K562 (cell line): ENCODE results near the gene YES1. TPM values are rescaled to one million over a fixed set of nuclear protein-coding genes. Genes with fewer than 3 reads are reported as not detected.

ENCODE experiments used
- MBD2 ChIP-seq: sonication (generic); IDR thresholded peaks from 2 replicates; pipeline ENCODE4 v1.6.1; 2016; ENCODE audit warnings: low read depth, borderline replicate concordance
- PURB ChIP-seq: sonication (generic); formaldehyde crosslinking; IDR thresholded peaks from 2 replicates; pipeline ENCODE4 v1.9.0; 2021; ENCODE audit warnings: low read depth, mild to moderate bottlenecking, missing genetic modification reagents
- SMAD3 ChIP-seq: fragments of 450-650 bp; formaldehyde crosslinking; conservative IDR thresholded peaks from 2 replicates; pipeline ENCODE4 v1.4.0; 2020; ENCODE audit warnings: mild to moderate bottlenecking
- polyA plus RNA-seq, 8 experiments: library from polyadenylated mRNA; depleted of rRNA in 4 of 8; stranded (reverse) in 5 of 8; unstranded in 3 of 8; fragments of >200 nt; fragmentation: Nextera tagmentation in 2 of 8; fragmentation: Illumina TruSeq in 1 of 8; extraction: Ambion mirVana in 2 of 8; extraction: Trizol in 1 of 8; gene quantifications; 2 replicates each; pipeline versions ENCODE4 v1.2.1 to v1.2.3, GENCODE V29; 2011 to 2014; ENCODE audit warnings: inconsistent platforms in 1 of 8, missing spikeins in 1 of 8
- total RNA-seq, 7 experiments: library from RNA; depleted of rRNA in 6 of 7; stranded (reverse); fragments of >200 nt in 6 of 7; fragmentation: Illumina TruSeq in 2 of 7; extraction: Trizol in 2 of 7; gene quantifications; 2 replicates each; pipeline versions ENCODE4 v1.2.1 to v1.2.3, GENCODE V29; 2011 to 2021; ENCODE audit warnings: low replicate concordance in 1 of 7
- TF ChIP-seq, protein P1 (sequence below), 2 experiments: IDR thresholded peaks; 2 replicates each; pipeline ENCODE4 v1.6.1; 2012; ENCODE audit warnings: improper control_type of control experiment in 2 of 2, low read depth in 2 of 2, low read length in 2 of 2, borderline replicate concordance in 1 of 2
- TF ChIP-seq, protein P2 (sequence below), 2 experiments: fragments of 450-650 bp; IDR thresholded peaks; 2 replicates each; pipeline ENCODE4 v1.6.1; 2016
- TF ChIP-seq, protein P3 (sequence below), 2 experiments: fragments of 450-650 bp in 1 of 2; sonication (generic) in 1 of 2; formaldehyde crosslinking in 1 of 2; IDR thresholded peaks; 2 replicates each; pipeline versions ENCODE4 v1.7.1 to v1.9.0; 2016 to 2022; ENCODE audit warnings: inconsistent platforms in 1 of 2, mild to moderate bottlenecking in 1 of 2, missing genetic modification reagents in 1 of 2

YES1 gene
- total and polyA plus RNA-seq, 9 of the 15 experiments (the other 6 are each of a cell fraction or from before 2014, with no cell fraction given) = 37.2 to 115 (median 77.7) TPM

DNA sequence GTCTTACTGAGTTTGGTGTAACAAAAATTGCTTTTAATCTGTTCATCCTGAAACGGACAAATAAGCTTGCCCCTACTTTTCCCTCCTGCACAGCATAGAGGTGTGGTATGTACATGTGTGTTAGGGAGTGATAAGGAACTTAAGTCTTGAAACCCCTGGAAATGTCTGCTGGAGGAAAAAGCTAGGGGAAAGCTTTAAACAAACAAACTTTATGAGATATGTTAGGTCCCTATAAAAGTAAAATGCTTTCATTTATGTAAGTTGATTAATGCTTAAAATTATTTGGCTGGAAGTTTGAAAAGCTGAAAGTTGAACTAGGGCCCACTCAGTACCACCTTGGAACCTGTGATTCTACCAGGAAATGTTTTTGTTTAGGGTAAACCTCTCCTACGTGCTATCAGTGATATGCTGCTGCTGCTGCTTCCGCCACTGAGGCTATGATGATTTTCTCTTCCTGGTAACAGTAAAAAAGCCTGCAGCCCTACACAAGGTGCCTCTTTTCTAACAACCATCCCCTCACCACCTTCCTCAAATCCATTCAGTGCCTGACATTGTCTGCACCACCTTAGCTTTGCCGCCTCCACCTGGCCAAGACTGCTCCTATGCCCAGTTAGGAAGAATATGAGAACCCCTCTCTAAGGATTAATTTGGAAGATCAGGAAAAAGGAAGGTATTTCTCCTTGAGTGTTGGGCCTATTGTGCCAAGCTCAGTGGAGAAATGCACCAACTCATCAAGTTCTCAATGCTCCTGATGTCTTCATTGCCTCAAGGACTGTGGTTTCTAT, 2.5 kb upstream of the YES1 start (continued):
- TF ChIP-seq, protein P1, sequence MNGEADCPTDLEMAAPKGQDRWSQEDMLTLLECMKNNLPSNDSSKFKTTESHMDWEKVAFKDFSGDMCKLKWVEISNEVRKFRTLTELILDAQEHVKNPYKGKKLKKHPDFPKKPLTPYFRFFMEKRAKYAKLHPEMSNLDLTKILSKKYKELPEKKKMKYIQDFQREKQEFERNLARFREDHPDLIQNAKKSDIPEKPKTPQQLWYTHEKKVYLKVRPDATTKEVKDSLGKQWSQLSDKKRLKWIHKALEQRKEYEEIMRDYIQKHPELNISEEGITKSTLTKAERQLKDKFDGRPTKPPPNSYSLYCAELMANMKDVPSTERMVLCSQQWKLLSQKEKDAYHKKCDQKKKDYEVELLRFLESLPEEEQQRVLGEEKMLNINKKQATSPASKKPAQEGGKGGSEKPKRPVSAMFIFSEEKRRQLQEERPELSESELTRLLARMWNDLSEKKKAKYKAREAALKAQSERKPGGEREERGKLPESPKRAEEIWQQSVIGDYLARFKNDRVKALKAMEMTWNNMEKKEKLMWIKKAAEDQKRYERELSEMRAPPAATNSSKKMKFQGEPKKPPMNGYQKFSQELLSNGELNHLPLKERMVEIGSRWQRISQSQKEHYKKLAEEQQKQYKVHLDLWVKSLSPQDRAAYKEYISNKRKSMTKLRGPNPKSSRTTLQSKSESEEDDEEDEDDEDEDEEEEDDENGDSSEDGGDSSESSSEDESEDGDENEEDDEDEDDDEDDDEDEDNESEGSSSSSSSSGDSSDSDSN (IDR thresholded peaks at IDR 0.05; ENCODE audit: borderline replicate concordance in 1 of 2, low read depth in 2 of 2, low read length in 2 of 2) = 0 out of 4 replicates have a peak, but pooled peaks of 1 of the 2 experiments have one; percentile 36
- TF ChIP-seq PURB (CRISPR knock-in tag) (no peak), MBD2 (no peak), SMAD3 (no peak)
- TF ChIP-seq, protein P2, sequence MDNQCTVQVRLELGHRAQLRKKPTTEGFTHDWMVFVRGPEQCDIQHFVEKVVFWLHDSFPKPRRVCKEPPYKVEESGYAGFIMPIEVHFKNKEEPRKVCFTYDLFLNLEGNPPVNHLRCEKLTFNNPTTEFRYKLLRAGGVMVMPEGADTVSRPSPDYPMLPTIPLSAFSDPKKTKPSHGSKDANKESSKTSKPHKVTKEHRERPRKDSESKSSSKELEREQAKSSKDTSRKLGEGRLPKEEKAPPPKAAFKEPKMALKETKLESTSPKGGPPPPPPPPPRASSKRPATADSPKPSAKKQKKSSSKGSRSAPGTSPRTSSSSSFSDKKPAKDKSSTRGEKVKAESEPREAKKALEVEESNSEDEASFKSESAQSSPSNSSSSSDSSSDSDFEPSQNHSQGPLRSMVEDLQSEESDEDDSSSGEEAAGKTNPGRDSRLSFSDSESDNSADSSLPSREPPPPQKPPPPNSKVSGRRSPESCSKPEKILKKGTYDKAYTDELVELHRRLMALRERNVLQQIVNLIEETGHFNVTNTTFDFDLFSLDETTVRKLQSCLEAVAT (IDR thresholded peaks at IDR 0.05) = 0 out of 4 replicates have a peak, but pooled peaks of 1 of the 2 experiments have one; percentile 40
- TF ChIP-seq, protein P3, sequence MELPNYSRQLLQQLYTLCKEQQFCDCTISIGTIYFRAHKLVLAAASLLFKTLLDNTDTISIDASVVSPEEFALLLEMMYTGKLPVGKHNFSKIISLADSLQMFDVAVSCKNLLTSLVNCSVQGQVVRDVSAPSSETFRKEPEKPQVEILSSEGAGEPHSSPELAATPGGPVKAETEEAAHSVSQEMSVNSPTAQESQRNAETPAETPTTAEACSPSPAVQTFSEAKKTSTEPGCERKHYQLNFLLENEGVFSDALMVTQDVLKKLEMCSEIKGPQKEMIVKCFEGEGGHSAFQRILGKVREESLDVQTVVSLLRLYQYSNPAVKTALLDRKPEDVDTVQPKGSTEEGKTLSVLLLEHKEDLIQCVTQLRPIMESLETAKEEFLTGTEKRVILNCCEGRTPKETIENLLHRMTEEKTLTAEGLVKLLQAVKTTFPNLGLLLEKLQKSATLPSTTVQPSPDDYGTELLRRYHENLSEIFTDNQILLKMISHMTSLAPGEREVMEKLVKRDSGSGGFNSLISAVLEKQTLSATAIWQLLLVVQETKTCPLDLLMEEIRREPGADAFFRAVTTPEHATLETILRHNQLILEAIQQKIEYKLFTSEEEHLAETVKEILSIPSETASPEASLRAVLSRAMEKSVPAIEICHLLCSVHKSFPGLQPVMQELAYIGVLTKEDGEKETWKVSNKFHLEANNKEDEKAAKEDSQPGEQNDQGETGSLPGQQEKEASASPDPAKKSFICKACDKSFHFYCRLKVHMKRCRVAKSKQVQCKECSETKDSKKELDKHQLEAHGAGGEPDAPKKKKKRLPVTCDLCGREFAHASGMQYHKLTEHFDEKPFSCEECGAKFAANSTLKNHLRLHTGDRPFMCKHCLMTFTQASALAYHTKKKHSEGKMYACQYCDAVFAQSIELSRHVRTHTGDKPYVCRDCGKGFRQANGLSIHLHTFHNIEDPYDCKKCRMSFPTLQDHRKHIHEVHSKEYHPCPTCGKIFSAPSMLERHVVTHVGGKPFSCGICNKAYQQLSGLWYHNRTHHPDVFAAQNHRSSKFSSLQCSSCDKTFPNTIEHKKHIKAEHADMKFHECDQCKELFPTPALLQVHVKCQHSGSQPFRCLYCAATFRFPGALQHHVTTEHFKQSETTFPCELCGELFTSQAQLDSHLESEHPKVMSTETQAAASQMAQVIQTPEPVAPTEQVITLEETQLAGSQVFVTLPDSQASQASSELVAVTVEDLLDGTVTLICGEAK (IDR thresholded peaks at IDR 0.05) = peak; percentile 79
- TF ChIP-seq, protein P3 (CRISPR knock-in tag; IDR thresholded peaks at IDR 0.05) = no peak
